H9 (cell line): ENCODE measurements around the gene KIF26B. TPM values are rescaled to one million over a fixed set of nuclear protein-coding genes. Genes with fewer than 3 reads are reported as not detected.

ENCODE experiments used
- DNase-seq: peaks from one replicate; pipeline ENCODE4 v3.0.0-alpha.2; 2017
- H2AFZ ChIP-seq: one replicate; pipeline ENCODE4 v1.6.1; 2013; ENCODE audit warnings: mild to moderate bottlenecking, low read length, control low read depth, moderate library complexity
- H2AK5ac ChIP-seq: 2 replicates; pipeline ENCODE4 v1.6.1; 2013; ENCODE audit warnings: low read length, control low read depth, mixed read lengths; ENCODE audit not compliant: insufficient read length
- H2BK120ac ChIP-seq: one replicate; pipeline ENCODE4 v1.6.1; 2013; ENCODE audit warnings: low read depth, mild to moderate bottlenecking, low read length, control low read depth, inconsistent platforms; ENCODE audit not compliant: poor library complexity, severe bottlenecking
- H2BK12ac ChIP-seq: 2 replicates; pipeline ENCODE4 v1.6.1; 2013; ENCODE audit warnings: low read length, control low read depth, mixed read lengths, low read depth; ENCODE audit not compliant: insufficient read length
- H2BK15ac ChIP-seq: 2 replicates; pipeline ENCODE4 v1.6.1; 2013; ENCODE audit warnings: low read depth, low read length, control low read depth
- H2BK20ac ChIP-seq: one replicate; pipeline ENCODE4 v1.6.1; 2013; ENCODE audit warnings: low read depth, mild to moderate bottlenecking, low read length, control low read depth, inconsistent platforms; ENCODE audit not compliant: poor library complexity, severe bottlenecking
- H2BK5ac ChIP-seq: 2 replicates; pipeline ENCODE4 v1.6.1; 2013; ENCODE audit warnings: low read length, control low read depth, mixed read lengths; ENCODE audit not compliant: insufficient read length
- H3K14ac ChIP-seq: 2 replicates; pipeline ENCODE4 v1.6.1; 2013; ENCODE audit warnings: low read length, control low read depth; ENCODE audit not compliant: insufficient read depth
- H3K18ac ChIP-seq: 2 replicates; pipeline ENCODE4 v1.6.1; 2013; ENCODE audit warnings: low read depth, mild to moderate bottlenecking, mixed read lengths, low read length, control low read depth; ENCODE audit not compliant: insufficient read length
- H3K23ac ChIP-seq: 2 replicates; pipeline ENCODE4 v1.6.1; 2013; ENCODE audit warnings: low read length, control low read depth, mixed read lengths, low read depth; ENCODE audit not compliant: insufficient read length
- H3K23me2 ChIP-seq: 2 replicates; pipeline ENCODE4 v1.6.1; 2013; ENCODE audit warnings: low read depth, mild to moderate bottlenecking, mixed read lengths, low read length, control low read depth; ENCODE audit not compliant: insufficient read length, poor library complexity, severe bottlenecking
- H3K27ac ChIP-seq: 2 replicates; pipeline ENCODE4 v1.5.1; 2013; ENCODE audit warnings: low read length, control low read depth, mixed read lengths, low read depth; ENCODE audit not compliant: insufficient read length
- H3K27me3 ChIP-seq: 2 replicates; pipeline ENCODE4 v1.6.1; 2013; ENCODE audit warnings: low read length, control low read depth, inconsistent platforms; ENCODE audit not compliant: insufficient read depth
- H3K4ac ChIP-seq: 2 replicates; pipeline ENCODE4 v1.6.1; 2013; ENCODE audit warnings: low read depth, mild to moderate bottlenecking, control low read depth, inconsistent platforms, low read length, moderate library complexity
- H3K4me1 ChIP-seq: 2 replicates; pipeline ENCODE4 v1.6.1; 2013; ENCODE audit warnings: low read length, control low read depth, inconsistent platforms; ENCODE audit not compliant: insufficient read depth
- H3K4me2 ChIP-seq: 2 replicates; pipeline ENCODE4 v1.6.1; 2013; ENCODE audit warnings: low read length, control low read depth, mixed read lengths; ENCODE audit not compliant: insufficient read length, insufficient read depth
- H3K56ac ChIP-seq: 2 replicates; pipeline ENCODE4 v1.6.1; 2013; ENCODE audit warnings: low read depth, mild to moderate bottlenecking, mixed read lengths, low read length, control low read depth; ENCODE audit not compliant: insufficient read length
- H3K79me1 ChIP-seq: 2 replicates; pipeline ENCODE4 v1.6.1; 2013; ENCODE audit warnings: low read depth, mild to moderate bottlenecking, moderate library complexity, low read length, control low read depth, inconsistent platforms; ENCODE audit not compliant: insufficient read depth, poor library complexity, severe bottlenecking
- H3K79me2 ChIP-seq: 2 replicates; pipeline ENCODE4 v1.6.1; 2013; ENCODE audit warnings: low read length, control low read depth, inconsistent platforms; ENCODE audit not compliant: insufficient read depth
- H3K9ac ChIP-seq: 2 replicates; pipeline ENCODE4 v1.6.1; 2013; ENCODE audit warnings: low read length, control low read depth, mixed read lengths; ENCODE audit not compliant: insufficient read length; ENCODE audit errors: extremely low read depth
- H3K9me3 ChIP-seq: one replicate; pipeline ENCODE4 v1.6.1; 2013; ENCODE audit warnings: low read depth, low read length, inconsistent platforms; ENCODE audit not compliant: control insufficient read depth
- H3T11ph ChIP-seq: one replicate; pipeline ENCODE4 v1.6.1; 2013; ENCODE audit warnings: mild to moderate bottlenecking, low read length, control low read depth, inconsistent platforms
- H4K20me1 ChIP-seq: one replicate; pipeline ENCODE4 v1.6.1; 2013; ENCODE audit not compliant: control insufficient read depth, insufficient read length, insufficient read depth
- H4K5ac ChIP-seq: 2 replicates; pipeline ENCODE4 v1.6.1; 2013; ENCODE audit warnings: low read depth, mild to moderate bottlenecking, mixed read lengths, low read length, control low read depth; ENCODE audit not compliant: insufficient read length
- H4K8ac ChIP-seq: replicated peaks from 2 replicates; pipeline ENCODE4 v1.6.1; 2013; ENCODE audit warnings: low read length, control low read depth, mixed read lengths, low read depth; ENCODE audit not compliant: insufficient read length
- H4K91ac ChIP-seq: 2 replicates; pipeline ENCODE4 v1.6.1; 2013; ENCODE audit warnings: low read depth, mild to moderate bottlenecking, moderate library complexity, mixed read lengths, low read length, control low read depth; ENCODE audit not compliant: insufficient read length
- H3K27ac Mint-ChIP-seq, 3 experiments: 2 replicates in 2 of 3; 3 replicates in 1 of 3; pipeline ENCODE4 v1.8.0; 2020 to 2021; ENCODE audit warnings: mixed read lengths in 3 of 3, mild to moderate bottlenecking in 1 of 3, moderate library complexity in 1 of 3
- H3K27me3 Mint-ChIP-seq: 2 replicates; pipeline ENCODE4 v1.8.0; 2021; ENCODE audit warnings: low read depth, mild to moderate bottlenecking, moderate library complexity, mixed read lengths
- H3K36me3 Mint-ChIP-seq, 3 experiments: 2 replicates in 2 of 3; 3 replicates in 1 of 3; pipeline ENCODE4 v1.8.0; 2020 to 2021; ENCODE audit warnings: low read depth in 3 of 3, mixed read lengths in 3 of 3; ENCODE audit not compliant: insufficient read depth in 1 of 3
- H3K4me1 Mint-ChIP-seq, 2 experiments: 2 replicates each; pipeline ENCODE4 v1.8.0; 2020; ENCODE audit warnings: mixed read lengths in 2 of 2
- H3K4me3 Mint-ChIP-seq, 2 experiments: 2 replicates in 1 of 2; 3 replicates in 1 of 2; pipeline ENCODE4 v1.8.0; 2020 to 2021; ENCODE audit warnings: mild to moderate bottlenecking in 2 of 2, mixed read lengths in 2 of 2, moderate library complexity in 1 of 2
- H3K9me3 Mint-ChIP-seq, 2 experiments: 2 replicates in 1 of 2; 3 replicates in 1 of 2; pipeline ENCODE4 v1.8.0; 2020; ENCODE audit warnings: mild to moderate bottlenecking in 2 of 2, mixed read lengths in 2 of 2, moderate library complexity in 1 of 2
- WGBS: extraction: QIAGEN DNeasy Blood & Tissue Kit; methylation state at CpG from one replicate; pipeline ENCODE4 v1.1.7; 2013; ENCODE audit warnings: missing lambda C conversion rate, low lambda C conversion rate, mixed read lengths; ENCODE audit not compliant: insufficient read length; ENCODE audit errors: extremely low coverage; 5-methylcytosine and 5-hydroxymethylcytosine counted together
- total RNA-seq: library from RNA; stranded (reverse); gene quantifications from 2 replicates; pipeline ENCODE4 v1.2.1, GENCODE V29; 2021
- TF ChIP-seq, protein P1 (sequence below): fragments of 200-600 bp; sonication (generic); conservative IDR thresholded peaks from 3 replicates; pipeline ENCODE4 v1.8.0; 2021; ENCODE audit warnings: antibody characterized with exemption, mild to moderate bottlenecking

The KIF26B gene
- total RNA-seq, 1 experiment from 2014 or later = 0.13 TPM

DNA sequence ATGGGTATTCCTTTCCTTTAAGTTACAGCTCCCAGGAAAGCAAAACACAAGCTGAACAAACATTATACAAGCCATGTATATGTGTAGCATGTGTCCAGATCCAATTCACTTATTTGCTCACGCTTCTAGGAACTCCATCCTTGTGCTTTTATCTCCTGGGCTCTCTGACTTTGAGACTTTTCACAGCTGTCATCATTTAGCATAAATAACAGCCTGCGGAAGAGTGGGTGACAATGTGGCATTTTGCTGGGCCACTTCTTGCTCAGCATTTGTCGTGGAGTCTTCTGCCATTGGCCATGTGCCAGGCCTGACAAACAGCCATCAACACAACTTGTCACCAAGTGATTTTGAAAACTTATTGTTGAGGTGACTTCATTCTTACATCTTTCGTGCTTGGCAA lies 164.3 kb downstream of the KIF26B start:
- DNase-seq = no peak
- Histone ChIP-seq H3K23ac (no peak overlapping the region), H3K27ac (no peak overlapping the region), H3K4me2 (no peak overlapping the region), H2AK5ac (no peak overlapping the region), H3K18ac (no peak overlapping the region), H3K79me1 (no peaks in the 10 kb centered on the region), H3K9me3 (no peaks in the 10 kb centered on the region), H3K56ac (no peak overlapping the region), H3K14ac (no peak overlapping the region), H3K27me3 (no peaks in the 10 kb centered on the region), H4K91ac (no peak overlapping the region), H2BK120ac (no peak overlapping the region), H4K8ac (no peak overlapping the region), H2BK20ac (no peak overlapping the region), H2AFZ (no peak overlapping the region), H4K20me1 (no peaks in the 10 kb centered on the region), H3K23me2 (no peaks in the 10 kb centered on the region), H2BK5ac (no peak overlapping the region), H2BK15ac (no peak overlapping the region), H3K4ac (no peak overlapping the region), H3K79me2 (no peaks in the 10 kb centered on the region), H3K4me1 (no peaks in the 10 kb centered on the region), H4K5ac (no peak overlapping the region), H3T11ph (no peak overlapping the region), H2BK12ac (no peak overlapping the region), H3K9ac (no peak overlapping the region)
- no peaks in the 10 kb centered on the region for H3K36me3 Mint-ChIP-seq
- no peak overlapping the region for H3K27ac Mint-ChIP-seq
- no peaks in the 10 kb centered on the region for H3K9me3 Mint-ChIP-seq
- TF ChIP-seq, protein P1, sequence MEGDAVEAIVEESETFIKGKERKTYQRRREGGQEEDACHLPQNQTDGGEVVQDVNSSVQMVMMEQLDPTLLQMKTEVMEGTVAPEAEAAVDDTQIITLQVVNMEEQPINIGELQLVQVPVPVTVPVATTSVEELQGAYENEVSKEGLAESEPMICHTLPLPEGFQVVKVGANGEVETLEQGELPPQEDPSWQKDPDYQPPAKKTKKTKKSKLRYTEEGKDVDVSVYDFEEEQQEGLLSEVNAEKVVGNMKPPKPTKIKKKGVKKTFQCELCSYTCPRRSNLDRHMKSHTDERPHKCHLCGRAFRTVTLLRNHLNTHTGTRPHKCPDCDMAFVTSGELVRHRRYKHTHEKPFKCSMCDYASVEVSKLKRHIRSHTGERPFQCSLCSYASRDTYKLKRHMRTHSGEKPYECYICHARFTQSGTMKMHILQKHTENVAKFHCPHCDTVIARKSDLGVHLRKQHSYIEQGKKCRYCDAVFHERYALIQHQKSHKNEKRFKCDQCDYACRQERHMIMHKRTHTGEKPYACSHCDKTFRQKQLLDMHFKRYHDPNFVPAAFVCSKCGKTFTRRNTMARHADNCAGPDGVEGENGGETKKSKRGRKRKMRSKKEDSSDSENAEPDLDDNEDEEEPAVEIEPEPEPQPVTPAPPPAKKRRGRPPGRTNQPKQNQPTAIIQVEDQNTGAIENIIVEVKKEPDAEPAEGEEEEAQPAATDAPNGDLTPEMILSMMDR = no peak
- H3K4me1 Mint-ChIP-seq = peaks cover 9 to 12% of the 10 kb centered on the region in 2 experiments
- WGBS = no CpG with 5 or more reads among the region's 4 CpGs
- H3K27me3 Mint-ChIP-seq = peaks cover 8% of the 10 kb centered on the region
- H3K4me3 Mint-ChIP-seq = no peak overlapping the region
